Activated T-cell treated with anti-CD3 and anti-CD28 coated beads, Interleukin-2, amount 50 U/mL, for 48 hours (primary cell): Measurements from ENCODE around the gene NFIB.

Experiments
- DNase-seq, 2 experiments: peaks; one replicate each; pipeline ENCODE4 v3.0.0-alpha.2; 2020

Gene NFIB

DNA sequence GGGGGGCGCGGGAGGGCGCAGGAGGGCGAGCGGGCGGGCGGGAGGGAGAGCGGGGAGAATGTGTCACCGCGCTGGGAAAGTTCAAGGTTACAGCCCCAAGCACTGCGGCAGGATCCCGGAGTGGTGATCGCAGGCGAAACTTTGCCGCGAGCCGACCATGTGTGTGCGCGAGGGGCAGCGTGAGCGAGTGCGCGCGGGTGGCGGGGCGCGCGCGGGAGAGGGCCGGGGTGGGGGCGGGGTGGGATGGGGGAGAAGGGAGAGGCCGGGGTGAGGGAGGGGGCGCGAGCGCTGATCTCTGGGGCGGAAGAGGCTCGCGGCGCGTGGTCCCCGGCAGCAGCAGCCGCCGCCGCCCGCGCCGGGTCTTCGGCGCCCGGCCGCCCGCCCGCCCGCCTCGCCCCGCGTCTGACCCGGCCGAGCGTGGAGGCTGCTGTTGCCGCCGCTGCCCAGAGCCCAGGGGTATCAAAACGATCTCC is at the start of gene NFIB:
NFIB (minus strand) TSS at position 191 of the 473 bp plus-strand sequence. CDS start 630 bp downstream, outside the sequence.
- DNase-seq, result no peak

- no peak for DNase-seq
These were observed 48.2 kb upstream of the NFIB start for GRCh38 chr9:14362175-14362574.

GRCh38 chr9:14361074-14361473 is 47.1 kb upstream of the NFIB start:
- no peak for DNase-seq

GRCh38 chr9:14358523-14358922 is 44.6 kb upstream of the NFIB start:
- DNase-seq, result no peak

GRCh38 chr9:14356351-14357265 is 42.7 kb upstream of the NFIB start:
- no peak for DNase-seq

DNA sequence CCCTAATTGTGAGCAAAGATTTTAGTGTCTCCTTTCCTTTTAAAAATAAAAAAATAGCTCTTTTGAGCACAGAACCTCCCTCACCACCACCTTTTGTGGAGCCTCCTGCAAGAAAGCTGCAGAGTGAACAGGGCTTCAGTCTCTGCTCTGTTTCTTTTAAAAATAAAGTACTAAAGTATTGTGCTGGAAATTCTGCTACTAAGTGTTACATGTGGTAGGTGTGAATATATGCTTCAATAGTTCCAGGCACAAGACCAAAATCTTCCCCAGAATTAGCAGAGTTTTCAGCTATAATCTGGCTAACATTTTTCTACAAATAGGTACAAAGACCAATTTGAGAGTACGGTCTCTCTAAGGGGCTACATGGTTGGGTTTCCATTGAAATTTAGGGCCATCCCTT is 40.3 kb upstream of the NFIB start:
- no peak for DNase-seq

DNA sequence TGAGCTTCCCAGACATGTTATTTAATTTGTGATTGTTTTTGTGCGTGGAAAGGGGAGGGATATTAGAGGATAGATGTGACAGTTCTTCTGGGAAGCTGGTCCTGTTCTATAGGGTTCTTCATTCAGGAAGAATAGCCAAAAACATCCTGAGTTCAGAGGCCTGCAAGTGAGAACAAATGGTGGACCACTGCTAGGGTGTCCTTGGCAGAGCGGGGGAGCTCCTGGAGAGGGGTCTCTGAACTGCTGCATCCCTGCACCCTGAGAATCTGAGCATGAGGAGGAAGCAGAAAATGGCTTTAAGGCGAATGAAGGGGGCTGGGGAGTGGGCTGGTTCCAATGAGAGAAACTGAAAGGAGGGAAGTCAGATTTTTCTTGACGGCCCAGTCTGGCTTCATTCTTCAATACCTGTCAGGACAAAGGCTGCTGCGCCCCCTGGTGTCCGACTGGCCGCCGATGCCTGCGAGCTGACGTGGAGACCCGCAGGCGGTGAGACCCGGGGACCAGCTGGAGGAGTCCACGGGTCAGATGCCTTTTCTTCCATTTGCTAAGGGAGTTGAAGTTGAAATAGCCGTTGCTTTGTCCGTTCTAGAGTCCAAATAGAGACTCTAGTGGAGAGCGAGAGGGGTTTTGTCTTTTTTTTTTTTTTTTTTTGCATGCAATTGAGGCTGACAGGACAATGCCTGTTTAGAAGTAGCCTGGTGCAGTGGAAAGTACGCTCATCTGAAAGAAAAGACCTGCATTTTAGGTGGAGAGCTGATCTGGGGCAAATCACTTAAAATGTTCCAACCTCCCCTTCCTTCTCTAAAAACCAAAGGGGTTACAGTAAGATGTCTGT is 39.5 kb upstream of the NFIB start:
- peak; percentile 87 for DNase-seq

DNA sequence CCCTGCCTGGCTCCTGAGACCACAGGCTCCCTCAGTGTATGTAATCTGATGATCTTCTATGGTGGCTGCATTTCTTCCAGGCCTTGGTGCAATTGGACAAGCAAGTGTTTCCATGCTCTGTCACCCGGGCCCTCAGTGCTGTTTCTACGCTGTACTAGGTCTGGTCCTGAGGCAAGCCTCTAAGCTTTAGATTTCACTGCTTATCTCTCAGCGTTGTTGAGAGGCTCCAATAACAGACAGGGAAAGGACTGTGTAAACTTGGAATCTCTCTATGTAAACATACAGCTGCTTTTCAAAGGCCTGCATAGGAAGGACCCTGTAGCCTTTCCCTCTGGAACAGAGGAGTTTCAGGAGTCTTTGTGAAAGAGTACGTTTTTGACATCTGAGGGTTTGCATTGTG is 38.6 kb upstream of the NFIB start:
- DNase-seq, result no peak

GRCh38 chr9:14351221-14351836 is 37.4 kb upstream of the NFIB start:
- DNase-seq, result no peak

- no peak for DNase-seq
These were observed 36.8 kb upstream of the NFIB start for GRCh38 chr9:14350754-14351153.

GRCh38 chr9:14350349-14350728 is 36.4 kb upstream of the NFIB start:
- no peak for DNase-seq

DNA sequence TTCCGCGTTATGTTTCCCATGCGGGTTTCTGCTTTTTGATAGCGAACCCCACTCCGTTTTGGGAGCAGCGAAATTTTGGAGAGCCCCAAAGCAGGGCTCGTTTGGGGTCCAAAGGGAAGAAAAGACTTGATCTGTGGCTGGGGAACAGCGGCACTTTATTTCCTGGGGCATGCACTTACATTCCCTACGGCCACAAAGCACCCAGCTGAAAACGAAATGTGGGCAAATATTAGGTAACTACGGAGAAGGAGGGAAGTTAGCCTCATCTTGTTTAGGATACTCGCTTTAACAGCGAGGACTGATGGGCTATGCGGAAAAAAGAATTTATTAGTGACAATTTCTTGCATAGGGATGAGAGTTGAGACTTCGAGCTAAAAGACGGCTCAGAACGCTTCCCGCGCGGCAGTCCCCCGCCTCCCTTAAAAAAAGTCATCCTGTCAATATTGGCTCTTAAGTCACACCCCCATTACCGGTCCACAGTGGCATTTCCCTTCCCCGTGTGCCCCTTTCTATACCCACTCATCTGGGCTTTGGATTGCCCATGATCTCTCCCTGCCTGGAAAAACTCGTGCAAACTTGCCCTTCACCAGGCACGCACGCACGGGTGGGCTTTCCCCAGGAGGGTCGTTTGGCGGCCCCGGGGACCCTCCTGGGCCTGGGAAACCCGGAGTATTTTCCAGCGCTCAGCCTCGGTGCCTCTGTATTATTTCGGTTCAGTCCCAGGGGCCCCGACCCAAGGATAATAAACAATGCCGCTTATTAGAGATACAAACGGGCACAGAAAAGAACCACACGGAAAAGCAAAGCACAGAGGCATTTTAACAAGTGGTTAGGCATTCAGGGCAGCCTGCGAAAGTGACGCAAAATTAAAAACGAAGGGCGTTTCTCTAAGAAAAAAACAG is 35.8 kb upstream of the NFIB start:
- DNase-seq, result no peak

- DNase-seq, result no peak
These were observed 35.2 kb upstream of the NFIB start for GRCh38 chr9:14349146-14349446.

DNA sequence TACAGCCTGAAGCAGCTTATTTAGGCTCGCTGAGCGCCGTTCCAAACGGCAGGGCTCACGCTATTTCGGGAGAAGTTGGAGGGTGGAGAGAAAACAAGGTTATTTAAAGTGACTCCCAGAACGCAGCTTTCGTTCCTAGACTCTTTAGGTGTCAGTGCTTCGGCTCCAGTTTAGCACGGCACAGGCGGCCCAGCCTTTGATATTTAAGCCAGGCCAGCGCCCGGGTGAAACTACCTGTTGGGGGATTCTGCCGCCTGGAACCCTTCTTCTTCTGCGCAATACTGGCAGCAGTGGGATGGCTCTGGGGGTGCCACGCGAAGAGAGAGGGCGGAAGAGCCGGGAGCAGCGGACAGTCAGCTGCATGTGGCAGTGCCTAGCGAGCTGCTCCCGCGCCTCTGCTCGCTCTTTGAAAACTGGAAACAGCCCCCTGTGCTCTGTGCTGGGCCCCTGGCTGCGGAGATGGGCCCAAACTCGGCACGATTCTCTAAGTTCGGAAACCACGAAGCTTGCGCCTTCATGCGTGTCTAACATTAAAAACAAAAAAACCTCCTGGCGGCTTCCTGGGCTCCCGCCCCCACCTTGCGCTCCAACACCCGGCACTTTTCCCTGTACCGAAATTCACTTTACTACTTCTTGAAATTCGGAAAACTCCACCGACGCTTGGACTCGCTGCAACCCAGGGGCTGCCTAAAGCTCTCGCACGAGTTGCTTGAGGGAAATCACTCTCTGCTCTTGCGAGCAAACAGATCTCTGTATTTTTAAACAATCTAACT is 34.6 kb upstream of the NFIB start:
- peak; percentile 22 to 23 for DNase-seq

DNA sequence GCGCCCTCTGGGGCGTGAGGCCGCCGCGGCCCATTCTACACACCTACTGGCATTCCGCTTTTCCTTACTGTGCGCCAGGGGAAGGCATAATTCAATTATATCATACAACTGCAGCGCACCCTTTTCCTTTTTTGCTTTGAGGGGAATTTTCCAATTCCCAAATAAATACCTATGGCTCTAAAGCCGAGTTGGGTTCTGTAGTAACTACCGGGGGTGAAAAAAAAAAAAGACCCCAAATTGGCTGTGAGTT is 34.1 kb upstream of the NFIB start:
- DNase-seq, result no peak

DNA sequence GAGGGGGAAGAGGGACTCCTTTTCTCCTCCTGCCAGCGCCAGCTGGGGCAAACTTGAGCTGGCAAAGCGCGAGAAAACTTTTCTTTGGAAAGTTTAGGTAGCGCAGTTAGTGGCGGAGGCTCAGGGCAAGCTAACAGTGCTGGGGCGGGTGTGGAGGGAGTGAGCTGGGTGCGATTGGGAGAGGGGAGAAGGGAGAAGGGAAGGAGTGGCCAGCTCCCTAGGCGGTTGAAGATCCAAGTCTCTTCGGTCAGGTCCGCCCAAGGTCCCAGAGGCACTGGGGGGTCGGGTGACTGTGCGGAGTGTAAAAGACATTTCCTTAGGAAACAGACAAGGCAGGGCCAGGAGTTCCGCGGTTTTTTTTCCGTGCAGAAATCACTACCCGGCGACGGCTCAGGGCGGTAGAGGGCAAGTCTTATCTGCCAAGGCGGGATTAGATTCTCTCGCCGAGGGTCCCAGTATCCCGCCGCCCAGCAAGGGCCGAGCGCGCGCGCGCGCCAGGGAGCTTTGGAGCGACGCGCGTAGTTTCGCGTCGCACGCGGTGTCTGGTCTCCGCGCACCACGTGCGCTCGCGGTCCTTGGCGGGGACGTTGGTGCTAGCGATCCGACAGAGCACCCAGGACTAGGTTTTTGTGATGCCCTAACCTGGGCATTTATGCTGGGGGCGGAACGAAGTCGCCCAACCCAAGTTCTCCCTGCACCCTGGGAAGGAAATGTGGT is 33.6 kb upstream of the NFIB start:
- peak; percentile 28 for DNase-seq

GRCh38 chr9:14346811-14347405 is 33.0 kb upstream of the NFIB start:
- no peak for DNase-seq

- DNase-seq, result no peak
These were observed 32.4 kb upstream of the NFIB start for GRCh38 chr9:14346231-14346791.

DNA sequence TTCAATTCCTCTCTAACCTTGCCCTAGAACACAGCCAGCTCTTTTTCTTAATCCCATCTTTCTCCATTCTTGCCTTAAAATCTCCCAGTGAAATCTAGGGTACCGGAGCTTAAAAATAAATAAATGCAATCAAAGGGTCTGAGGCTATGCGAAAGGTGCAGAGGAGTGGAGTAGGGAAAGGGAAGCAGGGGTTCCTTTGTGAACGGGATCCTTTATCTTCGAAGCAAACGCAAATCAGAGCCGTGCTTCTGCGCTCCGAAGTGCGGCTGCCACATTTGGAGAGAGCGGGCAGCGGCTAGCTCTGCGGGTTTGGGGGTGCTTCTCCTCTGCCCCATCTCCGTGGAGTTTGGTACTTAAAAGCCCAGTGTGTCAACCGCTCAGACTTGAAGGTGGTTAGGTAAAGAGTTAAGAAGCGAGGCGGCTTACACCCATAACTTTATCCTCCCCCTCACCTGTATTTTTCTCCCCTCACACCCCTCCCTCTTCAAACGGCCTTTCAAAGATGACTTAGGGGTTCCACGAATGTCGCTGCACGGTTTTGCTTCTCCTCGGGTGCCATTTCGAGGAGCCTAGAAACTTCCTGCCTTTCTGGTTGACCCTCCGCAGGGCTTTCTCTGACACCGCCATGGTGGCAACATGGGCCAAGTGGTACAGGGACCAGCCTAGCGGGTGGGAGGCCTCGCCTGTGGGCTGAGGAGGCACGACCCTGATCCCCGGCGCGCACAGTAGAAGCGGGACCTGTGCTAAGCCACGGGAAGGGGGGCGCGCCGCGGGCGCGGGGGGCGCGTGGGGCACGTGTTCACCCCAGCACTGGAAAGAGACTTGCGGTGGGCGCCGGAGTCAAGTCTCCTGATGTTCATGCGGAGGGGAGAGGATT is 31.7 kb upstream of the NFIB start:
- DNase-seq, result no peak
